H1 (cell line): ENCODE results near the gene WNT11. TPM values are rescaled to one million over a fixed set of nuclear protein-coding genes. Genes with fewer than 3 reads are reported as not detected.
A peak's percentile ranks its signal among the peaks of the same experiment; 100 is the strongest.

Experiments
- CTCF ChIA-PET: fragments of 300-600 bp; sonication (Branson Sonifier 250); formaldehyde crosslinking; loops from one replicate; lab custom pipeline; 2021; ENCODE audit not compliant: partially characterized antibody; lab: Charles Lee
- POLR2A ChIA-PET: fragments of 300-600 bp; sonication (Branson Sonifier 250); formaldehyde crosslinking; loops from one replicate; lab custom pipeline; 2021; ENCODE audit warnings: inconsistent platforms; ENCODE audit not compliant: partially characterized antibody; lab: Charles Lee
- DNase-seq, 2 experiments: peaks; one replicate each; pipeline versions ENCODE4 v3.0.0 to v3.0.0-alpha.2; 2010 to 2022; ENCODE audit warnings: low spot score in 2 of 2, low read depth in 1 of 2, mixed read lengths in 1 of 2
- FAIRE-seq: peaks from 2 replicates; lab custom pipeline; 2011; peaks lifted over from hg19 to GRCh38; lab: Jason Lieb, UNC
- H2AFZ ChIP-seq: 2 replicates; pipeline ENCODE4 v1.8.1; 2012; ENCODE audit warnings: low read length, inconsistent platforms
- H2AK5ac ChIP-seq: 2 replicates; pipeline ENCODE4 v1.6.1; 2013; ENCODE audit warnings: low read depth, low read length
- H2BK120ac ChIP-seq: replicated peaks from 2 replicates; pipeline ENCODE3; 2013; ENCODE audit warnings: low read depth, low read length, inconsistent platforms
- H2BK12ac ChIP-seq: 2 replicates; pipeline ENCODE4 v1.6.1; 2013; ENCODE audit warnings: low read depth, low read length
- H2BK15ac ChIP-seq: 2 replicates; pipeline ENCODE4 v1.6.1; 2013; ENCODE audit warnings: low read length
- H2BK20ac ChIP-seq: 2 replicates; pipeline ENCODE4 v1.6.1; 2013; ENCODE audit warnings: low read length
- H2BK5ac ChIP-seq: 2 replicates; pipeline ENCODE4 v1.6.1; 2013; ENCODE audit warnings: low read depth, low read length
- H3K14ac ChIP-seq: 2 replicates; pipeline ENCODE4 v1.6.1; 2013; ENCODE audit warnings: inconsistent platforms; ENCODE audit not compliant: insufficient read length
- H3K18ac ChIP-seq: 2 replicates; pipeline ENCODE4 v1.6.1; 2013; ENCODE audit warnings: low read length; ENCODE audit errors: extremely low read depth
- H3K23ac ChIP-seq: 2 replicates; pipeline ENCODE4 v1.6.1; 2013; ENCODE audit warnings: inconsistent platforms; ENCODE audit not compliant: insufficient read length
- H3K23me2 ChIP-seq: 2 replicates; pipeline ENCODE4 v1.6.1; 2013; ENCODE audit warnings: low read depth, low read length
- H3K27ac ChIP-seq: 2 replicates; pipeline ENCODE4 v1.6.1; 2011; ENCODE audit warnings: low read depth, low read length, inconsistent platforms
- H3K27me3 ChIP-seq, 4 experiments: replicated peaks in 1 of 4; 1 replicate in 1 of 4; 2 replicates in 3 of 4; pipeline versions ENCODE4 v1.6.1 to v1.8.1; 2011 to 2013; ENCODE audit warnings: low read length in 3 of 4, mild to moderate bottlenecking in 3 of 4, inconsistent platforms in 2 of 4, mixed read lengths in 2 of 4, moderate library complexity in 1 of 4; ENCODE audit not compliant: control insufficient read depth in 3 of 4, insufficient read depth in 3 of 4; ENCODE audit errors: extremely low read depth in 1 of 4
- H3K36me3 ChIP-seq, 4 experiments: 2 replicates each; pipeline versions ENCODE4 v1.6.1 to v1.8.1; 2011 to 2013; ENCODE audit warnings: mild to moderate bottlenecking in 4 of 4, low read length in 3 of 4, moderate library complexity in 2 of 4, control low read depth in 1 of 4, inconsistent platforms in 1 of 4; ENCODE audit not compliant: insufficient read depth in 4 of 4, control insufficient read depth in 2 of 4
- H3K4ac ChIP-seq: replicated peaks from 2 replicates; pipeline ENCODE3; 2013; ENCODE audit warnings: low read length, low read depth, mixed read lengths, inconsistent platforms; ENCODE audit not compliant: insufficient read length
- H3K4me1 ChIP-seq, 4 experiments: replicated peaks in 1 of 4; 1 replicate in 1 of 4; 2 replicates in 3 of 4; pipeline versions ENCODE4 v1.6.1 to v1.8.1; 2011 to 2013; ENCODE audit warnings: low read length in 3 of 4, inconsistent platforms in 2 of 4, mixed read lengths in 1 of 4; ENCODE audit not compliant: insufficient read depth in 4 of 4, control insufficient read depth in 3 of 4
- H3K4me2 ChIP-seq, 2 experiments: 2 replicates each; pipeline versions ENCODE4 v1.6.1 to v1.8.1; 2011 to 2013; ENCODE audit warnings: low read depth in 2 of 2, low read length in 2 of 2, control low read depth in 1 of 2, inconsistent platforms in 1 of 2, mild to moderate bottlenecking in 1 of 2; ENCODE audit not compliant: insufficient read depth in 1 of 2
- H3K4me3 ChIP-seq, 4 experiments: fragments of 200-600, 300-600 bp in 1 of 4; sonication (generic), shearing (Covaris generic), sonication (Bioruptor Twin) in 1 of 4; 2 replicates each; pipeline versions ENCODE4 v1.5.1 to v1.8.1; 2011 to 2016; ENCODE audit warnings: low read length in 4 of 4, low read depth in 3 of 4, control low read depth in 2 of 4, inconsistent platforms in 2 of 4, mild to moderate bottlenecking in 2 of 4, mixed read lengths in 1 of 4, moderate library complexity in 1 of 4; ENCODE audit not compliant: insufficient read depth in 2 of 4; ENCODE audit errors: extremely low read depth in 1 of 4
- H3K56ac ChIP-seq: replicated peaks from 2 replicates; pipeline ENCODE3; 2013; ENCODE audit warnings: low read depth, mild to moderate bottlenecking, mixed read lengths, low read length, inconsistent platforms; ENCODE audit not compliant: insufficient read length
- H3K79me1 ChIP-seq: 2 replicates; pipeline ENCODE4 v1.6.1; 2013; ENCODE audit warnings: low read depth, low read length, control low read depth
- H3K79me2 ChIP-seq, 2 experiments: 2 replicates each; pipeline versions ENCODE4 v1.6.1 to v1.8.1; 2012 to 2013; ENCODE audit warnings: low read length in 2 of 2, mild to moderate bottlenecking in 2 of 2, inconsistent platforms in 1 of 2; ENCODE audit not compliant: insufficient read depth in 2 of 2, control insufficient read depth in 1 of 2
- H3K9ac ChIP-seq, 4 experiments: replicated peaks in 1 of 4; 1 replicate in 1 of 4; 2 replicates in 3 of 4; pipeline versions ENCODE4 v1.6.1 to v1.8.1; 2011 to 2013; ENCODE audit warnings: low read depth in 3 of 4, low read length in 3 of 4, control low read depth in 2 of 4, mild to moderate bottlenecking in 2 of 4, moderate library complexity in 2 of 4, inconsistent platforms in 1 of 4; ENCODE audit errors: extremely low read depth in 1 of 4
- H3K9me3 ChIP-seq, 2 experiments: 2 replicates each; pipeline versions ENCODE4 v1.6.1 to v1.8.1; 2012 to 2013; ENCODE audit warnings: mild to moderate bottlenecking in 2 of 2, moderate library complexity in 2 of 2, control low read depth in 1 of 2, inconsistent platforms in 1 of 2, low read depth in 1 of 2, low read length in 1 of 2, mixed read lengths in 1 of 2; ENCODE audit not compliant: insufficient read depth in 2 of 2
- H4K20me1 ChIP-seq, 2 experiments: replicated peaks in 1 of 2; 2 replicates each; pipeline versions ENCODE3 to v1.8.1; 2011 to 2013; ENCODE audit warnings: inconsistent platforms in 2 of 2, low read length in 2 of 2, mild to moderate bottlenecking in 1 of 2; ENCODE audit not compliant: insufficient read depth in 2 of 2, control insufficient read depth in 1 of 2
- H4K5ac ChIP-seq: 2 replicates; pipeline ENCODE4 v1.6.1; 2013; ENCODE audit warnings: low read length, low read depth, mixed read lengths, inconsistent platforms; ENCODE audit not compliant: insufficient read length
- H4K8ac ChIP-seq: 2 replicates; pipeline ENCODE4 v1.8.0; 2013; ENCODE audit warnings: mild to moderate bottlenecking, moderate library complexity, low read length, inconsistent platforms; ENCODE audit not compliant: insufficient read depth; ENCODE audit errors: extremely low read depth
- H4K91ac ChIP-seq: replicated peaks from 2 replicates; pipeline ENCODE3; 2013; ENCODE audit warnings: low read length, mixed read lengths, inconsistent platforms; ENCODE audit not compliant: insufficient read length
- CTCF ChIP-seq, 3 experiments: IDR thresholded peaks; 1 replicate in 2 of 3; 2 replicates in 1 of 3; pipeline versions ENCODE4 v1.5.1 to v1.6.1; 2011; ENCODE audit warnings: low read length in 3 of 3, mild to moderate bottlenecking in 3 of 3, inconsistent platforms in 2 of 3, low read depth in 1 of 3, moderate library complexity in 1 of 3; ENCODE audit not compliant: insufficient read depth in 1 of 3; ENCODE audit errors: control extremely low read depth in 1 of 3
- KDM4A ChIP-seq: IDR thresholded peaks from one replicate; pipeline ENCODE4 v1.7.1; 2012; ENCODE audit warnings: low read depth, mild to moderate bottlenecking, moderate library complexity, low read length, inconsistent platforms; ENCODE audit not compliant: severe bottlenecking
- MAX ChIP-seq: IDR thresholded peaks from 2 replicates; pipeline ENCODE4 v1.6.1; 2012; ENCODE audit warnings: inconsistent platforms
- RAD21 ChIP-seq, 2 experiments: IDR thresholded peaks in 1 of 2; conservative IDR thresholded peaks in 1 of 2; 2 replicates each; pipeline ENCODE4 v1.6.1; 2011; ENCODE audit warnings: low read depth in 2 of 2, low read length in 2 of 2, improper control_type of control experiment in 1 of 2, inconsistent platforms in 1 of 2, mild to moderate bottlenecking in 1 of 2, moderate library complexity in 1 of 2
- RBBP5 ChIP-seq: IDR thresholded peaks from 2 replicates; pipeline ENCODE4 v1.7.1; 2012; ENCODE audit warnings: low read depth, mild to moderate bottlenecking, inconsistent platforms, low read length, moderate library complexity, borderline replicate concordance
- RXRA ChIP-seq: IDR thresholded peaks from 2 replicates; pipeline ENCODE4 v1.6.1; 2011; ENCODE audit warnings: low read depth, mild to moderate bottlenecking, low read length, moderate library complexity; ENCODE audit not compliant: insufficient read depth
- TAF7 ChIP-seq: optimal IDR thresholded peaks from 2 replicates; pipeline ENCODE3; 2011; ENCODE audit warnings: low read depth, mild to moderate bottlenecking, inconsistent platforms, low read length, moderate library complexity, borderline replicate concordance
- USF2 ChIP-seq: IDR thresholded peaks from 2 replicates; pipeline ENCODE4 v1.6.1; 2011; ENCODE audit warnings: low read length, improper control_type of control experiment
- WGBS, 2 experiments: shearing (Covaris generic) in 1 of 2; methylation state at CpG; one replicate each; pipeline versions ENCODE4 v1.1.6 to v1.1.7; 2013 to 2015; ENCODE audit warnings: low lambda C conversion rate in 2 of 2, mixed read lengths in 2 of 2, inconsistent platforms in 1 of 2, low coverage in 1 of 2, missing lambda C conversion rate in 1 of 2; ENCODE audit not compliant: insufficient replicate concordance in 2 of 2, insufficient coverage in 1 of 2, insufficient read length in 1 of 2; ENCODE audit errors: extremely low coverage in 1 of 2, missing lambda C conversion rate in 1 of 2; 5-methylcytosine and 5-hydroxymethylcytosine counted together
- polyA plus RNA-seq, 7 experiments: library from polyadenylated mRNA; depleted of rRNA in 3 of 7; stranded (reverse) in 5 of 7; unstranded in 2 of 7; fragments of >200 nt in 5 of 7; fragments of 200-250 nt in 2 of 7; gene quantifications; 1 replicate in 5 of 7; 2 replicates in 1 of 7; 4 replicates in 1 of 7; pipeline versions ENCODE4 v1.2.1 to v1.2.3, GENCODE V29; 2011 to 2013; ENCODE audit warnings: missing spikeins in 2 of 7, mixed read lengths in 2 of 7
- total RNA-seq: library from RNA; stranded (reverse); fragmentation: NEBNext Ultra II Directional; extraction: Animal tissue kit (Norgen Biotek cat#: 25700); gene quantifications from 2 replicates; pipeline ENCODE4 v1.2.1, GENCODE V29; 2021

The WNT11 gene
- total and polyA plus RNA-seq, 2 of the 8 experiments (the other 6 are each of a cell fraction or from before 2014, with no cell fraction given), result 0.11 to 0.45 TPM

- Histone ChIP-seq H3K4me3 (no peak overlapping the region), H3K27me3 (no peaks in the 10 kb centered on the region; a peak in 2 of 7 replicates), H2BK12ac (no peak overlapping the region), H3K4ac (no peak overlapping the region), H2BK15ac (no peak overlapping the region), H3K23me2 (peaks cover 4% of the 10 kb centered on the region; the same call in 1 of the 2 replicates), H3K79me1 (no peaks in the 10 kb centered on the region), H3K4me1 (peaks cover 0 to 8% (median 4%) of the 10 kb centered on the region in 4 experiments; a peak in 4 of 7 replicates), H4K91ac (no peak overlapping the region), H2AFZ (no peak overlapping the region), H3K56ac (no peak overlapping the region), H4K20me1 (no peaks in the 10 kb centered on the region), H3K23ac (no peak overlapping the region), H3K4me2 (no peak overlapping the region), H3K79me2 (no peaks in the 10 kb centered on the region), H2AK5ac (no peak overlapping the region), H4K5ac (no peak overlapping the region), H3K36me3 (no peaks in the 10 kb centered on the region), H2BK20ac (no peak overlapping the region), H3K14ac (no peak overlapping the region), H3K18ac (no peak overlapping the region), H3K9me3 (no peaks in the 10 kb centered on the region), H2BK120ac (no peak overlapping the region), H3K9ac (no peak overlapping the region), H3K27ac (no peak overlapping the region), H4K8ac (peak overlapping the region; percentile 71), H2BK5ac (no peak overlapping the region)
- DNase-seq (no peak), FAIRE-seq (no peak)
- ChIA-PET CTCF (interaction anchor here (0.5 to 2.6 kb wide), 7 partner anchors 11 to 349 kb away, joined by 3 to 13 read pairs (median 9); partner anchors contain the start of gene WNT11), POLR2A (interaction anchor here (1.4 kb wide), 1 partner anchor 26 kb away, joined by 4 read pairs; no protein-coding TSS in a partner anchor)
- 93% methylated on average over 7 of the region's 8 CpGs; no CpG with 5 or more reads in 1 of the 2 experiments for WGBS, 2 experiments
- no peak for TF ChIP-seq USF2
- TF ChIP-seq MAX, result no peak
- no peak for TF ChIP-seq TAF7
- TF ChIP-seq RAD21 (IDR thresholded peaks at IDR 0.05 in 1 of 2, conservative IDR thresholded peaks at IDR 0.05 in 1 of 2; ENCODE audit: low read depth in 2 of 2, low read length in 2 of 2), result no peak
- TF ChIP-seq RBBP5, result no peak
- TF ChIP-seq KDM4A, result no peak
- TF ChIP-seq CTCF (IDR thresholded peaks at IDR 0.05; ENCODE audit: control extremely low read depth in 1 of 3, insufficient read depth in 1 of 3, low read depth in 1 of 3, low read length in 3 of 3), result no peak
- TF ChIP-seq RXRA, result no peak
These were observed 23.5 kb upstream of the WNT11 start for GRCh38 chr11:76229690-76230240.
